ENCODE measurements around the gene FRG2. TPM values are rescaled to one million over a fixed set of nuclear protein-coding genes. Genes with fewer than 3 reads are reported as not detected.
"Not testable (repeated sequence)": the region's sequence is repeated elsewhere in the genome, so short reads cannot be mapped to it uniquely, and the experiment has no call there.

Gene FRG2
- total RNA-seq = not detected in 2 replicates

DNA sequence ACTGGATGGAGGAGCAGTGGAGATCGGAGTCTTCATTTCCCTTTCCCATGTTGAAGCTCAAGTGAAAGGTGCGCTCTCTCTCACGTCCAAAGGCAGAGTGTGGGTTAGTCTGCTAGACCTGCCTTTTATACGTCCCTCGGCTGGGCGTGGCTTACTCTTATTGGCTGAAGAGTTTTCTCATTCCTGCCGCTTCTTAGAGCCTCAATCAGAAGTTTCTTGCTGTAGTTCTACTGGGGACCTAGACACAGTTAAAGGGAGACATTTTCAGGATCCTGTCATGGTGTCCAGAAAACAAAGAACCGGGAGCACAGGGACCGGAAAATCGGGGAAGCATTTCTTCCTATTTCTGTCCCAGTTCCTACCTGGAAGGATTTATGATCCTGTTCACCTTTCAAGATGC, at the start of gene FRG2:
Gene FRG2, minus strand, starts transcription at position 101 of the 400 bp plus-strand sequence. Its CDS starts 52 bp downstream, at position 49.
- not testable (repeated sequence) for H3K4me1 ChIP-seq (ENCODE audit: insufficient read depth, low read length)

GRCh38 chr4:190068351-190068750, 41.3 kb upstream of the FRG2 start:
- H3K4me2 ChIP-seq (ENCODE audit: insufficient read depth, low read length) = not testable (repeated sequence)

More for the DNA sequence above, at the start of gene FRG2:
- not testable (repeated sequence) for H2AFZ ChIP-seq (ENCODE audit: low read length); DNase-seq (ENCODE audit: insufficient read length, low spot score, missing footprints); H3K9me3 ChIP-seq (ENCODE audit: low read depth, low read length); H3K79me2 ChIP-seq (ENCODE audit: insufficient read depth, low read length); H3K27ac ChIP-seq (ENCODE audit: low read depth, low read length); H3K36me3 ChIP-seq (ENCODE audit: insufficient read depth, low read length); H3K27me3 ChIP-seq (ENCODE audit: insufficient read depth, low read length); H4K20me1 ChIP-seq (ENCODE audit: insufficient read depth, low read length); H3K4me2 ChIP-seq (ENCODE audit: insufficient read depth, low read length); H3K4me3 ChIP-seq (ENCODE audit: insufficient read depth, low read length)

GRCh38 chr4:190064805-190065204, 37.7 kb upstream of the FRG2 start:
- not testable (repeated sequence) for H3K4me1 ChIP-seq (ENCODE audit: insufficient read depth, low read length); H4K20me1 ChIP-seq (ENCODE audit: insufficient read depth, low read length); DNase-seq (ENCODE audit: insufficient read length, low spot score, missing footprints); H3K9me3 ChIP-seq (ENCODE audit: low read depth, low read length); H3K27ac ChIP-seq (ENCODE audit: low read depth, low read length); H3K36me3 ChIP-seq (ENCODE audit: insufficient read depth, low read length); H3K27me3 ChIP-seq (ENCODE audit: insufficient read depth, low read length); H2AFZ ChIP-seq (ENCODE audit: low read length); H3K4me3 ChIP-seq (ENCODE audit: insufficient read depth, low read length); H3K79me2 ChIP-seq (ENCODE audit: insufficient read depth, low read length); H3K4me2 ChIP-seq (ENCODE audit: insufficient read depth, low read length)

More at GRCh38 chr4:190068351-190068750, 41.3 kb upstream of the FRG2 start:
- not testable (repeated sequence) for H3K4me3 ChIP-seq (ENCODE audit: insufficient read depth, low read length); H4K20me1 ChIP-seq (ENCODE audit: insufficient read depth, low read length); H3K4me1 ChIP-seq (ENCODE audit: insufficient read depth, low read length); H2AFZ ChIP-seq (ENCODE audit: low read length); H3K27ac ChIP-seq (ENCODE audit: low read depth, low read length); H3K9me3 ChIP-seq (ENCODE audit: low read depth, low read length); H3K79me2 ChIP-seq (ENCODE audit: insufficient read depth, low read length); DNase-seq (ENCODE audit: insufficient read length, low spot score, missing footprints); H3K27me3 ChIP-seq (ENCODE audit: insufficient read depth, low read length); H3K36me3 ChIP-seq (ENCODE audit: insufficient read depth, low read length)

DNA sequence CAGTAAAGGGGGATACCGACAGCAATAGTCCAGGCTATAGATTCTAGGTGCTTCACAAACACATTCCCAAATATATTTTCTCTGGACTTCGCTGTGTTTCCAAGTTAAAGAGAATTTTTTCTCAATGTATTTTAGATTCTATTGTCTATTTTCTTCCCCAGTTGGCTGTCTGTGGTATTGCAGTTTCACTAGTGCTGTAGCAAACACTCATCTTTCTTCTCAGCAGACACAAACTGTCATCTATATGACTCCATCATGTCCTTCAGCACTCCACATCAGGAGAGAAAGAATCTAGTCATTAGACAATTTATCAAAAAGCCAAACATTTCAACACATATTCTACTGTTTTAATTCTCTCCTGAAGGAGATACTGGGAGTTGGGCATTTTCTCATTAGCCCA, 37.3 kb upstream of the FRG2 start, which contains the start of gene DBET:
Gene DBET, plus strand, starts transcription at position 161 of the 400 bp plus-strand sequence.
- not testable (repeated sequence) for H3K27ac ChIP-seq (ENCODE audit: low read depth, low read length); H4K20me1 ChIP-seq (ENCODE audit: insufficient read depth, low read length); H2AFZ ChIP-seq (ENCODE audit: low read length); H3K4me3 ChIP-seq (ENCODE audit: insufficient read depth, low read length); H3K9me3 ChIP-seq (ENCODE audit: low read depth, low read length); H3K27me3 ChIP-seq (ENCODE audit: insufficient read depth, low read length); DNase-seq (ENCODE audit: insufficient read length, low spot score, missing footprints); H3K4me2 ChIP-seq (ENCODE audit: insufficient read depth, low read length); H3K36me3 ChIP-seq (ENCODE audit: insufficient read depth, low read length); H3K4me1 ChIP-seq (ENCODE audit: insufficient read depth, low read length); H3K79me2 ChIP-seq (ENCODE audit: insufficient read depth, low read length)

- not testable (repeated sequence) for H3K9me3 ChIP-seq (ENCODE audit: low read depth, low read length)
These were observed 31.9 kb upstream of the FRG2 start for GRCh38 chr4:190058997-190059396.

DNA sequence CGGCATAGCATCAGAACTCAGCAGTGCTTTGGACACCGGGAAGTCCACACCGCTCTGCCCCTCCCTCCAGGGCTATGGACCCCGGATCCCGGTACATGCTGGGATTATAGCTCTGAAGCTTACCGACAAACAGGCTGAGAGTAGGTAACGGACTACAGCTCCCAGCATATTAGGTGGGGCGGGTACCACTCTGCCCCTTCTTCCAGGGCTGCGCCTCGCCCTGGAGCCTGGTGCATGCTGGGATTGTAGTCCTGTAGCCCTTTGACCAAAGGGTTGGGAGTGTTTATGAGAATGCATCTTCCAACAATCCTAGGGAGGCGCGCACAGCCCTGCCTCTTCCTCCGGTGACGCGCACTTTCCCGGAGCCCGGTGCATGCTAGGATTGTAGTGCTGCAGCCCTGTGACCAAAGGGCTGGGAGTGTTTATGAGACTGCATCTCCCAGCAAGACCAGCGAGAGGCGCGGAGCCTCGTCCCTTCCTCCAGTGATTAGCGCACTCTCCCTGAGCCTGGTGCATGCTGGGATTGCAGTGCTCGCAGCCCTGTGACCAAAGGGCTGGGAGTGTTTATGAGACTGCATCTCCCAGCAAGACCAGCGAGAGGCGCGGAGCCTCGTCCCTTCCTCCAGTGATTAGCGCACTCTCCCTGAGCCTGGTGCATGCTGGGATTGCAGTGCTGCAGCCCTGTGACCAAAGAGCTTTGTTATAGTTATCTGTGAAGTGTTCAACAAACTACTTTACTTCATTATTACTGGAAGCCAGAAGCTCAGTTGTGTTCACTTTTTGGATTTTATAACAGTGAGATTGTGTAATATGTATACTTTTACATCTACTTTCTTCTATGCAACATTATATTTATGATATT, 22.6 kb upstream of the FRG2 start:
- not testable (repeated sequence) for H3K27me3 ChIP-seq (ENCODE audit: insufficient read depth, low read length); H3K4me2 ChIP-seq (ENCODE audit: insufficient read depth, low read length); H2AFZ ChIP-seq (ENCODE audit: low read length)

More at GRCh38 chr4:190058997-190059396, 31.9 kb upstream of the FRG2 start:
- H3K27me3 ChIP-seq (ENCODE audit: insufficient read depth, low read length); H3K27ac ChIP-seq (ENCODE audit: low read depth, low read length); H3K4me2 ChIP-seq (ENCODE audit: insufficient read depth, low read length); H2AFZ ChIP-seq (ENCODE audit: low read length); H3K79me2 ChIP-seq (ENCODE audit: insufficient read depth, low read length); H3K36me3 ChIP-seq (ENCODE audit: insufficient read depth, low read length); H3K4me1 ChIP-seq (ENCODE audit: insufficient read depth, low read length); H4K20me1 ChIP-seq (ENCODE audit: insufficient read depth, low read length); DNase-seq (ENCODE audit: insufficient read length, low spot score, missing footprints); H3K4me3 ChIP-seq (ENCODE audit: insufficient read depth, low read length): not testable (repeated sequence)

DNA sequence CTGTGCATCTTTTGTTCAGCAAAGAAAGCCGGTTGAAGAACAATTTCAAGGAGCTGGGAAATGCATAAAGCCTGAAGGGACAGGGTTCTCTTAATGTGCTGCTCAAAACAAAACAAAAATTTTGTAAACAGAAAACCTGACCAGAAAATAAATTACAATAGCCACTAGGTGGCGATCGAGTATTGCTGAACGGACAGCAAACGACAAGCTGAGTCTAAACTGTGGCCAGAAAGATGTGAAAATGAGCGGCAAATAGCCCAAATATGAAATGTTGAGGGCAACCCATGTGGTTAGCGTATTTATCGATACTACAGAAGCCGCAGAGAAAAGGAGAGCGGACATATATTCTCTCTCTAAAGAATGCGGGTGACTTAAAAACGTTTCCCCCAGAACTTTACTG, 20.6 kb upstream of the FRG2 start:
- not testable (repeated sequence) for H3K27me3 ChIP-seq (ENCODE audit: insufficient read depth, low read length); H3K4me1 ChIP-seq (ENCODE audit: insufficient read depth, low read length); H2AFZ ChIP-seq (ENCODE audit: low read length); DNase-seq (ENCODE audit: insufficient read length, low spot score, missing footprints); H4K20me1 ChIP-seq (ENCODE audit: insufficient read depth, low read length); H3K9me3 ChIP-seq (ENCODE audit: low read depth, low read length); H3K4me3 ChIP-seq (ENCODE audit: insufficient read depth, low read length); H3K4me2 ChIP-seq (ENCODE audit: insufficient read depth, low read length); H3K36me3 ChIP-seq (ENCODE audit: insufficient read depth, low read length); H3K79me2 ChIP-seq (ENCODE audit: insufficient read depth, low read length); H3K27ac ChIP-seq (ENCODE audit: low read depth, low read length)

More for the DNA sequence above, 22.6 kb upstream of the FRG2 start:
- not testable (repeated sequence) for DNase-seq (ENCODE audit: insufficient read length, low spot score, missing footprints); H3K36me3 ChIP-seq (ENCODE audit: insufficient read depth, low read length); H3K4me3 ChIP-seq (ENCODE audit: insufficient read depth, low read length); H3K79me2 ChIP-seq (ENCODE audit: insufficient read depth, low read length); H3K4me1 ChIP-seq (ENCODE audit: insufficient read depth, low read length); H3K9me3 ChIP-seq (ENCODE audit: low read depth, low read length); H4K20me1 ChIP-seq (ENCODE audit: insufficient read depth, low read length); H3K27ac ChIP-seq (ENCODE audit: low read depth, low read length)

DNA sequence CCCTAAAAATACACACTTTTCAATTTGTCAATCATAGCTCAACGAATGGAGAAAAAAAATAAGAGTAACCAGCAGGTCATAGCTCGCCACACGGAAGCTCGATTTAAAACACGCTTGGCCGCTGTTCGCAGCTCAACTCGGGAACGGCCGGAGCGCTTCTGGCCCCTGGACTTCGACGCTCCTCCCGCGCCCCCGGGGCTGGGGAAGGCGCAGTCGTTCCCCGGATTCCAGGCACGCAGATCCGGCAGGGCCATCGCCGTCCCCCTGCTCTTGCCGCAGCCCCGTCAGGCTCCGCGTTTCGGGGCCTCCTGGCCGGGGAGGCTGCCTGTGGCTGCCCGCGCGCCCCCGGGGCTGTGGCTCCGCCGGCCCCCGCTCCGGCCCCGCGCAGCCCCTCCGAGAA, 13.8 kb upstream of the FRG2 start:
- not testable (repeated sequence) for H3K27me3 ChIP-seq (ENCODE audit: insufficient read depth, low read length); H3K4me1 ChIP-seq (ENCODE audit: insufficient read depth, low read length); H3K4me3 ChIP-seq (ENCODE audit: insufficient read depth, low read length); H4K20me1 ChIP-seq (ENCODE audit: insufficient read depth, low read length); DNase-seq (ENCODE audit: insufficient read length, low spot score, missing footprints); H2AFZ ChIP-seq (ENCODE audit: low read length); H3K36me3 ChIP-seq (ENCODE audit: insufficient read depth, low read length); H3K79me2 ChIP-seq (ENCODE audit: insufficient read depth, low read length); H3K9me3 ChIP-seq (ENCODE audit: low read depth, low read length); H3K4me2 ChIP-seq (ENCODE audit: insufficient read depth, low read length); H3K27ac ChIP-seq (ENCODE audit: low read depth, low read length)
